ENCODE data around the gene UGT1A5.

The UGT1A5 gene

GRCh38 chr2:233813236-233814055, 100.7 kb downstream of the UGT1A5 start:
- no peak for TF ChIP-seq CTCF (IDR thresholded peaks at IDR 0.05)
- no peak overlapping the region for H3K9ac ChIP-seq
- no peak overlapping the region for H2AFZ ChIP-seq
- no peaks in the 10 kb centered on the region for H3K4me1 ChIP-seq
- no peaks in the 10 kb centered on the region for H3K79me2 ChIP-seq
- no peak overlapping the region for H3K4me2 ChIP-seq (ENCODE audit: low read length)
- no peaks in the 10 kb centered on the region for H3K36me3 ChIP-seq (ENCODE audit: control insufficient read depth, insufficient read depth, low read length)
- H3K9me3 ChIP-seq (ENCODE audit: control insufficient read depth, low read length) = no peaks in the 10 kb centered on the region
- H3K27ac ChIP-seq = no peak overlapping the region
- H3K4me3 ChIP-seq (ENCODE audit: low read depth, low read length) = no peak overlapping the region
- H3K27me3 ChIP-seq (ENCODE audit: control insufficient read depth, insufficient read depth, low read length) = no peaks in the 10 kb centered on the region

- Histone ChIP-seq H3K27ac (no peak overlapping the region), H3K79me2 (no peaks in the 10 kb centered on the region), H3K9me3 (ENCODE audit: control insufficient read depth, low read length) (no peaks in the 10 kb centered on the region), H3K27me3 (ENCODE audit: control insufficient read depth, insufficient read depth, low read length) (no peaks in the 10 kb centered on the region), H2AFZ (no peak overlapping the region), H3K4me3 (ENCODE audit: low read depth, low read length) (no peak overlapping the region), H3K36me3 (ENCODE audit: control insufficient read depth, insufficient read depth, low read length) (no peaks in the 10 kb centered on the region), H3K4me1 (no peaks in the 10 kb centered on the region), H3K9ac (no peak overlapping the region), H3K4me2 (ENCODE audit: low read length) (no peak overlapping the region)
- TF ChIP-seq CTCF (IDR thresholded peaks at IDR 0.05) = no peak
Measured at GRCh38 chr2:233814056-233814835, 101.5 kb downstream of the UGT1A5 start.

- no peak for TF ChIP-seq CTCF (IDR thresholded peaks at IDR 0.05)
- H3K4me1 ChIP-seq = no peaks in the 10 kb centered on the region
- no peaks in the 10 kb centered on the region for H3K27me3 ChIP-seq (ENCODE audit: control insufficient read depth, insufficient read depth, low read length)
- H3K36me3 ChIP-seq (ENCODE audit: control insufficient read depth, insufficient read depth, low read length) = no peaks in the 10 kb centered on the region
- H3K9ac ChIP-seq = no peak overlapping the region
- H3K79me2 ChIP-seq = no peaks in the 10 kb centered on the region
- H3K4me2 ChIP-seq (ENCODE audit: low read length) = no peak overlapping the region
- H3K9me3 ChIP-seq (ENCODE audit: control insufficient read depth, low read length) = no peaks in the 10 kb centered on the region
- no peak overlapping the region for H3K4me3 ChIP-seq (ENCODE audit: low read depth, low read length)
- H3K27ac ChIP-seq = no peak overlapping the region
- H2AFZ ChIP-seq = no peak overlapping the region
Measured at GRCh38 chr2:233815861-233816260, 103.2 kb downstream of the UGT1A5 start.

- no peaks in the 10 kb centered on the region for H3K4me1 ChIP-seq
- H3K27me3 ChIP-seq (ENCODE audit: control insufficient read depth, insufficient read depth, low read length) = no peaks in the 10 kb centered on the region
- no peak for TF ChIP-seq CTCF (IDR thresholded peaks at IDR 0.05)
- H3K9me3 ChIP-seq (ENCODE audit: control insufficient read depth, low read length) = no peaks in the 10 kb centered on the region
- H3K4me3 ChIP-seq (ENCODE audit: low read depth, low read length) = no peak overlapping the region
- no peak overlapping the region for H3K9ac ChIP-seq
- no peak overlapping the region for H3K27ac ChIP-seq
- no peaks in the 10 kb centered on the region for H3K79me2 ChIP-seq
- no peak overlapping the region for H2AFZ ChIP-seq
- no peak overlapping the region for H3K4me2 ChIP-seq (ENCODE audit: low read length)
- no peaks in the 10 kb centered on the region for H3K36me3 ChIP-seq (ENCODE audit: control insufficient read depth, insufficient read depth, low read length)
Measured at GRCh38 chr2:233816334-233816733, 103.6 kb downstream of the UGT1A5 start.

Data from parathyroid adenoma (tissue), 2 donors.